Measurements from ENCODE around the gene BMP10.

The BMP10 gene

GRCh38 chr2:68889021-68889420, 17.8 kb upstream of the BMP10 start:
- DNase-seq: no peak

- DNase-seq: no peak
Observed at GRCh38 chr2:68888038-68888704, 17.0 kb upstream of the BMP10 start.

GRCh38 chr2:68885811-68886075, 14.5 kb upstream of the BMP10 start:
- DNase-seq: no peak

- DNase-seq: no peak
Observed at GRCh38 chr2:68885074-68885810, 14.0 kb upstream of the BMP10 start.

- DNase-seq: no peak
Observed at GRCh38 chr2:68880213-68880612, 9.0 kb upstream of the BMP10 start.

GRCh38 chr2:68879296-68879695, 8.1 kb upstream of the BMP10 start:
- no peak for DNase-seq

- no peak for DNase-seq
Observed at GRCh38 chr2:68878753-68879152, 7.6 kb upstream of the BMP10 start.

- no peak for DNase-seq
Observed at GRCh38 chr2:68878071-68878711, 7.0 kb upstream of the BMP10 start.

GRCh38 chr2:68877079-68877772, 6.0 kb upstream of the BMP10 start:
- no peak for DNase-seq

GRCh38 chr2:68870215-68870614, 982 bp downstream of the BMP10 start:
- no peak for DNase-seq

GRCh38 chr2:68865108-68865507, 6.1 kb downstream of the BMP10 start:
- no peak for DNase-seq

- DNase-seq: no peak
Observed at GRCh38 chr2:68863996-68864395, 7.2 kb downstream of the BMP10 start.

- no peak for DNase-seq
Observed at GRCh38 chr2:68862889-68863288, 8.3 kb downstream of the BMP10 start.

- no peak for DNase-seq
Observed at GRCh38 chr2:68861330-68861729, 9.9 kb downstream of the BMP10 start.

- DNase-seq: no peak
Observed at GRCh38 chr2:68860111-68860510, 11.1 kb downstream of the BMP10 start.

GRCh38 chr2:68857855-68858456, 13.2 kb downstream of the BMP10 start:
- DNase-seq: no peak

- DNase-seq: no peak
Observed at GRCh38 chr2:68857202-68857845, 13.9 kb downstream of the BMP10 start.

GRCh38 chr2:68855550-68855949, 15.6 kb downstream of the BMP10 start:
- DNase-seq: no peak

GRCh38 chr2:68854476-68854875, 16.7 kb downstream of the BMP10 start:
- DNase-seq: no peak

- DNase-seq: no peak
Observed at GRCh38 chr2:68853915-68854314, 17.3 kb downstream of the BMP10 start.

GRCh38 chr2:68853035-68853434, 18.2 kb downstream of the BMP10 start:
- no peak for DNase-seq

- DNase-seq: no peak
Observed at GRCh38 chr2:68850524-68850923, 20.7 kb downstream of the BMP10 start.

GRCh38 chr2:68849579-68850030, 21.6 kb downstream of the BMP10 start:
- DNase-seq: no peak

All from NCI-H2171 (cell line).